KG1 (cell line): ENCODE results near the gene C15orf62.
A peak's percentile ranks its signal among the peaks of the same experiment; 100 is the strongest.

Experiments used
- DNase-seq: peaks from one replicate; lab custom pipeline; 2025; lab: John Stamatoyannopoulos, UW

C15orf62 gene

DNA sequence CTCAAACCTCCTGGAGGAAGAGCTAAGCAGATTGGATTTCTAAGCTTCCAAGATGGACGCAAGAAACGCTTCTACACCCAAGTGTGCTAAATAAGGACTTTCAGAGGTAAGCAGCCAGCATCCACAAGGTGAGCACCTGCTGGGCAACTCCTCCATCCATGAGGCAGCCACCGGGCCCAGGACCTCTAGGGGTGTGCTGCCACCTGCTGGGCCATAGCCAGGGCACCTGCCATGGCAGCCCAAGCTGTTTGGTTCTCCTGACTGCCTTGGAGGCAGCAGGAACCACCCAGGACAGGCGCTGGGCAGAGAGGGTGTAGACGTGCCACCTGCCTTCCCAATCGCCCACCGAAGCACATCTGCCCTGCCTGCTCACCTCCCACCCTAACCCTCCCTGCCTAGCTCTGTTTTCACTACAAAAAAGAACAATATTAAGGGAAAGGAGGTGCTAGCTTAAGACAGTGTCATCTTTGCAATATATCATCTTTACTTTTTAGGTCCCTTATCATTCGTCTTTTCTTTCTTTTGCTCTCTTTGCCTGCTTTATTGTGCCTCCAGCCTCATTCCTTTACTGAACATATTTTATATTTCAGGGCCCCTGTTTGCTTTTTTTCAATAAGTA is 12.9 kb downstream of the C15orf62 start:
- DNase-seq: peak; percentile 12

DNA sequence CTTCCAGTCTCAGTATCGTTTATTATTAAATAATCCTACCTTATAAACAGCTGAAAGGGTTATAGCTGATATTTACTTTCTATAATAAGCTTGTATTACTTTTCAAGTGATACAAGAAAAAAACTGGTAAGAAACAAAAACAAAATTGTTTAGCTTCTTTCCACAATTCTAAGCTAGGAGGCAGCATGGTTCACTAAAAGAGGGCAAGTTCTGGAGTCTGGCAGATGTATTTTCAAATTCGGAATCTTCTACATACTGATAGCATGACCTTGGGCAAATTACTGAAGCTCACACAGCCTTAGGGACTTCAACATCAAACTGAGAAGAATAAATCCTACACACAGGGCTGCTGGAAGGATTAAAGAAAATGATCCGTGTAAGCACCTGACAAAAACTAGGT is 15.4 kb downstream of the C15orf62 start:
- DNase-seq: no peak

DNA sequence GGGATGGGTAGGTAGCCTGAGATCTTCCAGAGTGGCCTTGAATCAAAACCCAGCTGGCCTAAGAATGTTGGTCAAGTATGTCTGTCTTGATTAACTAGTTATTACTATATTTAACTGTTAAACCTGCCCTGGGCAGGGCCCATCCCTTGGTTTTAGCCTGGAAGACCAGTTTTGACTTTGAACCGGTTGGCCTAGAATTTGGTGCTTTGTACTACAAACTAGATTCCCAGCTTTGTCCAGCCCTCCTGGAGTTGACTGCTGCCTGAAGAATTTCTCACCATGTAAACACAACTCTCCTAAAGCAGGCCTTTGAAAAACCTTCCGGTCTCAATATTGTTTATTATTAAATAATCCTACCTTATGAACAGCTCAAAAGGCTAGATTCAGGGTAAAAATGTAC is 16.0 kb downstream of the C15orf62 start:
- DNase-seq: no peak

DNA sequence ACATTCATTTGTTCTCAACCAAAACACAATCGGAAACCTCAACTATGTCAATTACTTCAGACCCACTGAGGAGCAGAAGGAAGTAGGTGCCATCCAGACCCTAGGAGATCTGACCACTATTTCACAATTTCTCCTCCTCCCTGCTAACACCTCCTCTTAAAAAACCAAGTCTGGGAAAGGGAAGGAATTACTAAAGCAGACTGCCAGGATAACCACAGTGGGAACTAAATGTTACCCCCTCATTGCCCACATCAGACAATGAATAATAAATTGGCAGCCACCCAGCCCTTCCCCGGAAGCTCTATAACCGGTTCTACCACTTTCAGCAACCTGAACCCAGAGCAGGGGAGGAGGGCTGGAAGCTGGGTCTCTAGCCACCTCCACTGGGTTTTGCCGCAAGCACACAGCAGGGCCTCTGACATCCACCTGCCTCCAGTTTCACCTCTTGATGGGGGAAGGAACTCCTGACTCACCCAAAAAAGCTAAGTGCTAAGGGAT is 17.6 kb downstream of the C15orf62 start:
- no peak for DNase-seq

DNA sequence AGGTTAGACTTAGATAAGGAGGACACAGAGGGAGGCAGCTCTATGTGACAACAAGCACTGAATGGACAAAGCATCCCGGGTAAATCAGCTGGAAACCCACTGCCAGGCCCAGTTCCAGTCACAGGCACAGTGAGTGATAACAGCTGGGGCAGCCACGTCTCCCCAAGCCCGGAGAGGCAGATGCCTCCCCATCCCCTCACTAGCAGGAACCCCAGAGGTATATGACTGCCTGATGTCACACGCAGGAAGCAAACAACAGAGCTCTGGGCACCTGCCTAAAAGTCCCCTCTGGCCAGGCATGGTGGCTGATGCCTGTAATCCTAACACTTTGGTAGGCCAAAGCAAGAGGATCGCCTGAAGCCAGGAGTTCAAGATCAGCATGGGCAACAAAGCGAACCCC is 18.2 kb downstream of the C15orf62 start:
- no peak for DNase-seq

DNA sequence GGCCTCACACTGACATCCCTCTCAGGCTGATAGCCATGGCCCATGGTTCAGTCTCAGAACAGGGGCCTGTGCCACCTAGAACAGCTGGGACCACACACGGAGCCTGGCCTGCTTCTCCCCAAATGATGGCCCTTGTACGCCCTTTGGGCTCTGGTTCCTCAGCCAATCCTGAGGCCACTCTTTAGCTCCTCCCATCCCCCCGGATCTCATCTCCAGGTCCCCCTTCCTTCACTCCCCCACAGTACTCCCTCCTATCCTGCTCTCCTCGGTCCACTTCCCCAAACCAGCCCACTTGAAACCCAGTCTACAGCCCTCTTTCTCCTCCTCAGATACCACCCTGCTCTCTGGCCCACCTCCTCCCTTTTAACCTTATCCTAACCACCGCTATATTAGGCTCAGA is 19.3 kb downstream of the C15orf62 start:
- no peak for DNase-seq

DNA sequence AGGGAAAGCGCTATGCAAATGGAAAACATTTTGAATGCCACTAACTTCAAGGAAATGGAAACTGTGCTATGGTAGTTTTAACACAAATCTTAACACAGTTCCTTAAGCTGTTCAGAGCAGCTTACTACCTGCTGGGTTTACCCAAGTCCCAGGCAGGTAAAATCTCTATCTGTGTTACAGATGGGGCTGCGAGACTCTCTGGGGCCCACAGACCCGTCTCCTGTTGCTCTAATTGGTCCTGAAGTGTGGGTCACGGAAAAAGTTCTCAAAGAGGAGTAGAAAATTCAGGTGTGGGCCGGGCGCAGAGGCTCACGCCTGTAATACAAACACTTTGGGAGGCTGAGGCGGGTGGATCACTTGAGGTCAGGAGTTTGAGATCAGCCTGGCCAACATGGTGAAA is 20.2 kb downstream of the C15orf62 start:
- DNase-seq: no peak

DNA sequence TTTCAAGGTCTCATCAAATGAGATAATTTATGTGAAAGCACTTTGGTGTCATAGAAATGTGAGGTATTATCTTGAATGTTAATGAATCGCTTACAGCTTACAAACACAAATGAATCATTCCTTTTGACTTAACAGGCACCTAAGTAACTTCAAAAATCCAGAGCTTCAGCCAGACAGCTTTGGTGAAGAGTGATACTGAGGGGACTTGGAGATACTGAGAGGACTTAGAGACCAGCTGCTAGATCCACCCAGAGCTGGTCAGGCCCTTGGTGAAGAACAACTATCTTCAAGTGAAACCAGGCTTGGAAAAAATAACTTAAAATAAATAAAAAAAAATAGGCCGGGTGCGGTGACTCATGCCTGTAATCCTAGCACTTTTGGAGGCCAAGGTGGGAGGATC is 20.9 kb downstream of the C15orf62 start:
- no peak for DNase-seq

DNA sequence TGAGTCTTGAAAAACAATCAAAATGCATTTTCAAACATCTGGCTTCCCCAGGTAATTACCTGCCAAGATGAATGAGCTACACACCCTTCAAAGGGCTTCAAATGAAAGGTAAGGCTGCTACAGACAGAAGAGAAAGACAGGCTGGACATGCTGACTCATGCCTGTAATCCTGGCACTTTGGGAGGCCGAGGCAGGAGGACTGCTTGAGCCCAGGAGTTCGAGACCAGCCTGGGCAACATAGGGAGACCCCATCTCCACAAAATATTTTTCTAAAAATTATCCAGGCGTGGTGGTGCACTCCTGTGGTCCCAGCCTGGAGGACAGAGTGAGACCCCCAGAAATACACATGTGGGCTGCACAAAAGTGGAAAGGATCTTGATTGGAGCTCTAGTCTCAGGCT is 22.6 kb downstream of the C15orf62 start:
- DNase-seq: no peak

DNA sequence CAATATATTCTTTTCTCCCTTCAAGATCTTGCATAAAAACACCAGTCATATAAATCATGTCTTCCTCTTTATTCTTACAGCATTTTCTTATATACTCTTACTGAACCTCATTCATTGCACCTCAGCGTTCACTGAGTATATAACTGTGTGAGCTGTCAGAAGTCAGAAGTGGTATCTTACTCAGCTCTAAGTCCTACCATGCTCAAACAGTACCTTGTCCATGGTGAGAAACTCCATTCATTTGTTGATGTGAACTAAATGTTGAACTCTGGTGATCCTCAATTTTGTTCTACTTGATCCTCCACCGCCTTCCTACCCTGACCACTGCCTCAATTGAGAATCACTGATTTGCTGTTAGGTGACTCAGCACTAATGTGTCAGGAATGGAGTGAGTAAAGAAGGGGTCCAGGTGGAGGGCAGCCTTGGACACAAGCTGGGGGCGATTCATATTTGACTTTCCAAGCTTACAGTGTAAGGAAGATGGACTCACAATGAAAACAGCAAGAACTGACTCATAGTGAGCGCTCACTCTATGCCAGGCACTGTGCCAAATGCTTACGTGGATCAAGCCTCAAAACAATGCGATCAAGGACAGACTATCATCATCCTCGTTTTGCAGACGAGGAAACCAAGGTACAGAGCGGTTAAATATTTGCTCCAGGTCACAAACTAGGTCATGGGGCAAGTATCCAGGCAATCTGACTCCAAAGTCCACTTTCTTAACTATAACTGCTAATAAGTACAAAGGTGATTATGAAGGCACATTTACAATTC is 23.6 kb downstream of the C15orf62 start:
- no peak for DNase-seq

DNA sequence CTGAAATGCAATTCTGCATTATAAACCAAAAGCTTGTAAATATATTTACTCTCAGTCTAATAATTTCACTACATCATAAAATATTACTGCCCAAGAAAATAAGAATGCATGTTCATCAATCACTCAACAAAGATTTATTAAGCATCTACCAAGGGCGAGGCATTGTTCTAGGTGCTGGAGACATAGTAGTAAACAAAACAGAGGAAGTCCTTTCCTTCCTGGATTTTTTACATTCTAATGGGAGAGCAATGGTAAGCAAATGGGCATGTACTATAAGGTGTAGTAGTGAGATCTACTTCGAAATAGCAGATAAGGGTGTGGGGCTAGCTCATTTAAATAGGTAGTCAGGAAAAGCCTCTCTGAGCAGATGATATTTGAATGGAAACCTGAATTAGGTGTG is 26.3 kb downstream of the C15orf62 start:
- DNase-seq: no peak

DNA sequence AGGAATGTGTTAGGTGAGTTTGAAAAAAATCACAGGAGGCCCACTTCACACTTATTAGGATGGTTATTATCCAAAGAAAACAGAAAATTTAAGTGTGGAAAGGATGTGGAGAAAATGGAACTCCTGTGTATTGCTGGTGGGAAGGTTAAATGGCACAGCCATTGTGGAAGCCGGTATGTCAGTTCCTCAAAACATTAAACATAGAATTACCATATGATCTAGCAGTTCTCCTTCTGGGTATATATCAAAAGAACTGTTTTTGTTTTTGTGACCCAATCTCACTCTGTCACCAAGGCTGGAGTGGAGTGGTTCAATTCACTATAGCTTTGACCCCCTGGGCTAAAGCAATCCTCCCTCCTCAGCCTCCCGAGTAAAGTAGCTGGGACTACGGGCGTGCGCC is 26.7 kb downstream of the C15orf62 start:
- DNase-seq: no peak

DNA sequence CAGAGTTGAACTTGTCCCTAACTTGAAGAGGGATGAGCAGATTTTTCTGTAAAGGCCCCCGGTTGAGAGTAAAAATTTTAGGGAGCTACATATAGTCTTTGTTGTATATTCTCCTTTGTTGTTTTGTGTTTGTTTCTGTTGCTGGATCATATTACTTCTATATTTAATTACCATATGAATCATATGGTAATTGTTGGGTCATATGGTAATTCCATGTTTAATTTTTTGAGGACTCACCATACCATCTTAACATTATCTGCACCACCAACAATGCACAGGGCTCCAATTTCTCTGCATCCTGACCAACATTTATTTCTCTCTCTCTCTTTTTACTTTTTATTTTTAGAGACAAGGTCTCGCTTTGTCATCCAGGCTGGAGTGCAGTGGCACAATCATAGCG is 29.7 kb downstream of the C15orf62 start:
- DNase-seq: no peak

DNA sequence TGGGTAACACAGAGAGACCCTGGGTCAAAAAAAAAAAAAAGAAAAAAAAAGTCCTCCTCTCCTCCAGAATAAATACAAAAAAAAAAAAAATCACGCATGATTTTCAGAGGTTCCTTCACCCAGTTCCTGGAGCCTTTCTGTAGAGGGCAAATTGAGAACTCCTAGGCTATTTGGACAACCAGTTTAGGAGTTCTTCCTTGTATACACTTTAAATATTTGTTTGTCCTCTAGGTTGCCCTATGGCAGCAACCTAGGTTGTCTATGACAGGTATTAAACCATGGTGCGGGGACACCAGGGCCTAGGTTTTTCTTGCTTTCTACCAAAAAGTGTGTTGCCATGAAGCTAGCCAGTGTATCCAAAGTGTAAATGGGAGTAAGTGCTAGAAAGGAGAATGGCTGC is 33.3 kb downstream of the C15orf62 start:
- no peak for DNase-seq

DNA sequence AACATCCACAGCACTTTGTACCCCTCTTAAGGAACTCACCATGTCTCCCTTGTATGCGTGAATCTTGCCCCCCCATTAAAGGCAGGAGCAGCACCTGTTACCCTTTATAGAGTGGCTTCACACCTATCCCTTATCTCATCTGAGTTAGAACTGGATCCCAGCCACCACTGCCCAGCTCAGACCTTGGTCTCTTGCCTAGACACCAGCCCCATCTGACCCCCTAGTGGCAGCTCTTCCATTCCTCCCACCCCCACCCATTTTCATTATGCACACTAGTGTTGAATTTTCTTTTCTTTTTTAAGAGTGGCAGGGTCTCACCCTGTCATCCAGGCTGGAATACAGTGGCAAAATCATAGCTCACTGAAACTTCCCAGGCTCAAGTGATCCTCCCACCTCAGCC is 33.9 kb downstream of the C15orf62 start:
- DNase-seq: no peak

DNA sequence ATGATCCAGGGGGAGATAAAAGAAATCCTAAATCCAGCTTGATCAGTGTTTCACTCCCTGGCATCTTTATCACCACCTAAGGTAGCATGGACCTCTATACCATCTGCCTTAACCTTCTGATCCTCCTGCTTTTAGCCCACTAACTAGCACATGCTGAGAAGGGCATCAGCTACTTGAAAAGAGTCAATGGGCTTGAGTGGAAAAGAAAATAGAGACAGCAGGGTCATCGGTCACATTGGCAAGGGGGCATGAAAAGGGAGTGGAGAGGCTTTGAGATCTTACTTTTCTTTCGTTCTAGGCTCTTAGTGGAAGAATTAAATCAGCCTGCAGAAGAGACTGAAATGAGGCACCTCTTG is 36.9 kb downstream of the C15orf62 start:
- no peak for DNase-seq

DNA sequence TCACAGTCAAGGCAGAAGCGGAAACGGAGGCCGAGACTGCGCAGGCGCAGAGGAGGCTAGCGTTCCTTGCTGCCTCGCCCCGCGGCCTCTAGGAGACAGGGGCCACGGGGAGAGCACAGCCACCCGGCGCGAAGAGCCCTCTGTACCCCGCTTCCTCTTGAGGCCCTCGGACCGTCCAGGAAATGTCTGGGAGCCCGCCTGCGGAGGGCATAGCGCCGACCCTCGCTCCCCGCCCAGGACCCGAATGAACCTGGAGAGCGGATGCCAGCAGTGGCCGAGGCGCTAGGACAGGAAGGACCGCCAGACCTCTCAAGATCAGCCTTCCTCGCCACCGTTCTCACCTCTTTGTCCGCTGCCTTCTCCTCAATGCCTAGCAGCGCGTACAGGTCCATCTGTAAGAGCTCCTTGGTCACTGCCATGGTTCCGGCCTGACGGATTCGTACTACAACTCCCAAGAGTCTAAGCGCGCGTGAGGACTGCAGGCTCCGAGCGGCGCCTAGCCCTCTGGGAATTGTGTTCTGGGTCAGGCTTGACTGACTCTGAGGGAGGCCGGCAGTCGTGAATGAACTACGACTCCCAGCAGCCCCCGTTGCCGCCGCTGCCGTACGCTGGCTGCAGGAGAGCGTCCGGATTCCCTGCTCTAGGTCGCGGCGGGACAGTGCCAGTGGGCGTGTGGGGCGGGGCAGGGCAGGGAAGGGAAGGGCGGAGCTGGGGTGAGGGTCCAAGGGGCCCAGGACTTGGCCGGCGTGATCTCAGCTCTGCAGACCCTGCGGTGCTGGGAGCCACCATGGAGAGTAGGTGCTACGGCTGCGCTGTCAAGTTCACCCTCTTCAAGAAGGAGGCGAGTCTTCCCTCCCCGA is 37.5 kb downstream of the C15orf62 start, which contains the start of the genes DNAJC17 and ZFYVE19:
DNAJC17 (minus strand) TSS at position 446 of the 860 bp plus-strand sequence; CDS start at position 419, 27 bp downstream.
ZFYVE19 (plus strand) TSS at position 62 of the 860 bp plus-strand sequence; CDS start at position 563, 501 bp downstream.
- peak; percentile 93 for DNase-seq

DNA sequence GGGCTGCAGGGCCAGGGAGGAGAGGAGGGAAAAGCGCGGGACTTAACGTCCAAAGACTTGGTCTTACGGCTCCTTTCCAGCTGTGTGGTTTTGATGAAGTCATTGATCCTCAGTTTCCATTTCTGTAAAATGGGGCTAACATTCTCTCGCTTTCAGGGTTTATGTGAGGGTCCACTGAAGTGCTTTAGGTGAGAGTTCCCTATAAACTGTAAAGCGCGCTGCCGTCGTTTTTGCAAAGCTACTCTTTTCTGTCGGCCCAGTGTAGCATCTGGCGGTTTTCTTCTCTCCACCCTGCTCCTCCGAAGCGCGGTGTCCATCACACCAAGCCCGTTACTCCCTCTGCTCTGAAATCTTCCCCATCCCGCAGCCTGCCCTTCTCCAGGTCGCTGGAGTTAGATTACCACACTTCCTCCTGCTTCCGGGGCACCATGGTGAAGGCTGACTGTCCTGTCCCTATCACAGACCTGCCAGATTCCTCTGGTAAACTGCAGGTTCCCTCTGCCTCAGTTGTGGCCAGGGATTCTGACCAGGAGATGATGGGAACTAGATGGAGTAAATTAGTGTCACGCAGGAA is 38.2 kb downstream of the C15orf62 start:
- DNase-seq: no peak

DNA sequence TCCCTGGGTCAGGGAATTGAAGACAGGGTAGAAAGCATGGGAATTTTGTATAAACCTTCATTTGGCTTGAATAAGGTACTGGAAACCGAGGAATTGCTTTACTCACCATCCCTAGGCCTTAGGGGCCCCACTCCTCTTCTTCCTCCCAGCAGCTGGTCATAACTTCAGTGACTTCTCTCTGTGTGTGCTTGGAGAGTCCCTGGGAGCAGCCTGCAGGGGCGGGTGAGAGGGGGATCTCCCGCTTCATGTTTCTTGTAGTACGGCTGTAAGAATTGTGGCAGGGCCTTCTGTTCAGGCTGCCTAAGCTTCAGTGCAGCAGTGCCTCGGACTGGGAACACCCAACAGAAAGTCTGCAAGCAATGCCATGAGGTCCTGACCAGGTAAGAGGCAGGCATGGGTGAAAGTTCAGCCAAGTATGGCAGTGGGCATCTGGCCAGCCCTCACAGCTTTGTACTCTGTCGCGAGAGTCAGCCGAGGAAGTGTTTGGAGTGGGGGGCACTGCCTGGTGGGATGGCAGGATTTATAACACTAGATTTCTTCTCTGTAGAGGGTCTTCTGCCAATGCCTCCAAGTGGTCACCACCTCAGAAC is 39.2 kb downstream of the C15orf62 start:
- DNase-seq: no peak

DNA sequence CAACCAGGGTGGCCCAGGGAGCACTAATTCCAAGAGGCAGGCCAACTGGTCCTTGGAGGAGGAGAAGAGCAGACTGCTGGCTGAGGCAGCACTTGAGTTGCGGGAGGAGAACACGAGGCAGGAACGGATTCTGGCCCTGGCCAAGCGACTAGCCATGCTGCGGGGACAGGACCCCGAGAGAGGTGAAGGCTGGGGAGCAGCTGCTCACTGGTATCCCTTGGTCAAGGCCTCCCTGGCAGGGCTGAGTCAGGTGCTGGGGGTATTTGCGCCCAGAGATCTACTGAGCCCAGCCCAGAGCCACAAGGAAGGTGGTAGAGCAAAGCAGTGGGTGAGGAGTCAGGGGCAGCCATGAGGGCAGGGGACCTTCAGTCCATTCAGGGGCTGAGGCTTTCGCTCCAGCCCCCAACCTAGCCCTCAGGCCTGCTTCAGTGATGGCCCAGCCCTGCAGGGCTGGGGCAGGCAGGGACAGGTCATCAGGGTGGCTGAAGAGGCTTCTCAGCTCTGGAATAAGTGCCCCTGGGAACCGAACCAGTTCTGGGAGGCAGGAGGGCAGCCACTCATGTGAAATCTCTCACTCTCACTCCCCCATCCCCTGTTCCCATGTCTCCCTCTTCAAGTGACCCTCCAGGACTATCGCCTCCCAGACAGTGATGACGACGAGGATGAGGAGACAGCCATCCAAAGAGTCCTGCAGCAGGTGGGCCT is 43.1 kb downstream of the C15orf62 start:
- DNase-seq: no peak

DNA sequence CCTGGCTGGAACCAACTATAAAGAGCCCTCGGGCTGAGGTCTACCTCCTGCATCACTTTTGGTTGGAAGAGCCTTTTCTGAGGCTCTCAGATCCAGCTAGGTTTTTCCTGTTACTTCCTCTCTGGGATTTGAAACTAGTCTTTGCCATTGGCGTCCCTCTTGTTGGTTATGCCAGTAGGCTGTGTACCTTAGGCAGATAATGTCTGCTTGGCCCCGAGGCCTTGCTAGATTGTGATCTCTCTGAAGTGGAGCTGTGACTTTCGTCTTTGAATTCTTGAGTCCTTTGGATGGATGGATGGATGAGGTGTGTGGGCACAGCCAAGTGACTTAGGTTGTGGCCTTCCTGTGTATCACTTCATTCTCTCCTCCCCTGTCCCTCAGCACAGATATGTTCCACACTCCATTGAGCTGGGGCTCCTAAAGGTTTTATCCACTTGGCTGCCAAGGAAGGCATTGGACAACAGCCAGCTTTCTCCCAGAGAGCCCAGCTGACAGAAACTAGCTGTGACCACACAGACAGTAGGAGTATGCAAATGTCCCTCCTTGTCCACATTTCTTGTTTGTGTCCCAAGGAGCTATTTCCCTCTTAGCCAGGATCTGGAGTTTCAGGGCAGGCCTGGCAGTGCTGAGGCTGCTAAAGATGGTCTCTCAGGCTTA is 45.4 kb downstream of the C15orf62 start:
- no peak for DNase-seq
